Prostate gland (tissue), 2 donors: ENCODE results near the gene SMIM22.

Source experiments
- POLR2A ChIP-seq: fragments of 450-650 bp; IDR thresholded peaks from one replicate; pipeline ENCODE4 v1.6.1; 2016; ENCODE audit warnings: antibody characterized with exemption, mild to moderate bottlenecking
- POLR2AphosphoS5 ChIP-seq: sonication (generic); formaldehyde crosslinking; IDR thresholded peaks from one replicate; pipeline ENCODE4 v1.6.1; 2017; ENCODE audit warnings: antibody characterized with exemption
- TF ChIP-seq, protein P1 (sequence below), 4 experiments: fragments of 200-600 bp in 2 of 4; fragments of 450-650 bp in 2 of 4; sonication (generic) in 2 of 4; IDR thresholded peaks; 1 replicate in 3 of 4; 2 replicates in 1 of 4; pipeline ENCODE4 v1.5.1; 2016 to 2019; ENCODE audit warnings: antibody characterized with exemption in 4 of 4, mild to moderate bottlenecking in 2 of 4, moderate library complexity in 2 of 4

- TF ChIP-seq, protein P1, sequence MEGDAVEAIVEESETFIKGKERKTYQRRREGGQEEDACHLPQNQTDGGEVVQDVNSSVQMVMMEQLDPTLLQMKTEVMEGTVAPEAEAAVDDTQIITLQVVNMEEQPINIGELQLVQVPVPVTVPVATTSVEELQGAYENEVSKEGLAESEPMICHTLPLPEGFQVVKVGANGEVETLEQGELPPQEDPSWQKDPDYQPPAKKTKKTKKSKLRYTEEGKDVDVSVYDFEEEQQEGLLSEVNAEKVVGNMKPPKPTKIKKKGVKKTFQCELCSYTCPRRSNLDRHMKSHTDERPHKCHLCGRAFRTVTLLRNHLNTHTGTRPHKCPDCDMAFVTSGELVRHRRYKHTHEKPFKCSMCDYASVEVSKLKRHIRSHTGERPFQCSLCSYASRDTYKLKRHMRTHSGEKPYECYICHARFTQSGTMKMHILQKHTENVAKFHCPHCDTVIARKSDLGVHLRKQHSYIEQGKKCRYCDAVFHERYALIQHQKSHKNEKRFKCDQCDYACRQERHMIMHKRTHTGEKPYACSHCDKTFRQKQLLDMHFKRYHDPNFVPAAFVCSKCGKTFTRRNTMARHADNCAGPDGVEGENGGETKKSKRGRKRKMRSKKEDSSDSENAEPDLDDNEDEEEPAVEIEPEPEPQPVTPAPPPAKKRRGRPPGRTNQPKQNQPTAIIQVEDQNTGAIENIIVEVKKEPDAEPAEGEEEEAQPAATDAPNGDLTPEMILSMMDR (IDR thresholded peaks at IDR 0.05), result no peak
- TF ChIP-seq POLR2A, result no peak
- TF ChIP-seq POLR2AphosphoS5, result no peak
Observed at GRCh38 chr16:4839942-4840341, 44.8 kb downstream of the SMIM22 start.
